H1 (cell line): ENCODE data around the gene PJA1. TPM values are rescaled to one million over a fixed set of nuclear protein-coding genes. Genes with fewer than 3 reads are reported as not detected.

ENCODE experiments used
- CTCF ChIA-PET: fragments of 300-600 bp; sonication (Branson Sonifier 250); formaldehyde crosslinking; loops from one replicate; lab custom pipeline; 2021; ENCODE audit not compliant: partially characterized antibody; lab: Charles Lee
- POLR2A ChIA-PET: fragments of 300-600 bp; sonication (Branson Sonifier 250); formaldehyde crosslinking; loops from one replicate; lab custom pipeline; 2021; ENCODE audit warnings: inconsistent platforms; ENCODE audit not compliant: partially characterized antibody; lab: Charles Lee
- DNase-seq, 2 experiments: peaks; one replicate each; pipeline versions ENCODE4 v3.0.0 to v3.0.0-alpha.2; 2010 to 2022; ENCODE audit warnings: low spot score in 2 of 2, low read depth in 1 of 2, mixed read lengths in 1 of 2
- FAIRE-seq: peaks from 2 replicates; lab custom pipeline; 2011; peaks lifted over from hg19 to GRCh38; lab: Jason Lieb, UNC
- H2AFZ ChIP-seq: 2 replicates; pipeline ENCODE4 v1.8.1; 2012; ENCODE audit warnings: low read length, inconsistent platforms
- H2AK5ac ChIP-seq: 2 replicates; pipeline ENCODE4 v1.6.1; 2013; ENCODE audit warnings: low read depth, low read length
- H2BK120ac ChIP-seq: replicated peaks from 2 replicates; pipeline ENCODE3; 2013; ENCODE audit warnings: low read depth, low read length, inconsistent platforms
- H2BK12ac ChIP-seq: 2 replicates; pipeline ENCODE4 v1.6.1; 2013; ENCODE audit warnings: low read depth, low read length
- H2BK15ac ChIP-seq: 2 replicates; pipeline ENCODE4 v1.6.1; 2013; ENCODE audit warnings: low read length
- H2BK20ac ChIP-seq: 2 replicates; pipeline ENCODE4 v1.6.1; 2013; ENCODE audit warnings: low read length
- H2BK5ac ChIP-seq: 2 replicates; pipeline ENCODE4 v1.6.1; 2013; ENCODE audit warnings: low read depth, low read length
- H3K14ac ChIP-seq: 2 replicates; pipeline ENCODE4 v1.6.1; 2013; ENCODE audit warnings: inconsistent platforms; ENCODE audit not compliant: insufficient read length
- H3K18ac ChIP-seq: 2 replicates; pipeline ENCODE4 v1.6.1; 2013; ENCODE audit warnings: low read length; ENCODE audit errors: extremely low read depth
- H3K23ac ChIP-seq: 2 replicates; pipeline ENCODE4 v1.6.1; 2013; ENCODE audit warnings: inconsistent platforms; ENCODE audit not compliant: insufficient read length
- H3K23me2 ChIP-seq: 2 replicates; pipeline ENCODE4 v1.6.1; 2013; ENCODE audit warnings: low read depth, low read length
- H3K27ac ChIP-seq: 2 replicates; pipeline ENCODE4 v1.6.1; 2011; ENCODE audit warnings: low read depth, low read length, inconsistent platforms
- H3K27me3 ChIP-seq, 4 experiments: replicated peaks in 1 of 4; 1 replicate in 1 of 4; 2 replicates in 3 of 4; pipeline versions ENCODE4 v1.6.1 to v1.8.1; 2011 to 2013; ENCODE audit warnings: low read length in 3 of 4, mild to moderate bottlenecking in 3 of 4, inconsistent platforms in 2 of 4, mixed read lengths in 2 of 4, moderate library complexity in 1 of 4; ENCODE audit not compliant: control insufficient read depth in 3 of 4, insufficient read depth in 3 of 4; ENCODE audit errors: extremely low read depth in 1 of 4
- H3K36me3 ChIP-seq, 4 experiments: 2 replicates each; pipeline versions ENCODE4 v1.6.1 to v1.8.1; 2011 to 2013; ENCODE audit warnings: mild to moderate bottlenecking in 4 of 4, low read length in 3 of 4, moderate library complexity in 2 of 4, control low read depth in 1 of 4, inconsistent platforms in 1 of 4; ENCODE audit not compliant: insufficient read depth in 4 of 4, control insufficient read depth in 2 of 4
- H3K4ac ChIP-seq: replicated peaks from 2 replicates; pipeline ENCODE3; 2013; ENCODE audit warnings: low read length, low read depth, mixed read lengths, inconsistent platforms; ENCODE audit not compliant: insufficient read length
- H3K4me1 ChIP-seq, 4 experiments: replicated peaks in 1 of 4; 1 replicate in 1 of 4; 2 replicates in 3 of 4; pipeline versions ENCODE4 v1.6.1 to v1.8.1; 2011 to 2013; ENCODE audit warnings: low read length in 3 of 4, inconsistent platforms in 2 of 4, mixed read lengths in 1 of 4; ENCODE audit not compliant: insufficient read depth in 4 of 4, control insufficient read depth in 3 of 4
- H3K4me2 ChIP-seq, 2 experiments: 2 replicates each; pipeline versions ENCODE4 v1.6.1 to v1.8.1; 2011 to 2013; ENCODE audit warnings: low read depth in 2 of 2, low read length in 2 of 2, control low read depth in 1 of 2, inconsistent platforms in 1 of 2, mild to moderate bottlenecking in 1 of 2; ENCODE audit not compliant: insufficient read depth in 1 of 2
- H3K4me3 ChIP-seq, 4 experiments: fragments of 200-600, 300-600 bp in 1 of 4; sonication (generic), shearing (Covaris generic), sonication (Bioruptor Twin) in 1 of 4; 2 replicates each; pipeline versions ENCODE4 v1.5.1 to v1.8.1; 2011 to 2016; ENCODE audit warnings: low read length in 4 of 4, low read depth in 3 of 4, control low read depth in 2 of 4, inconsistent platforms in 2 of 4, mild to moderate bottlenecking in 2 of 4, mixed read lengths in 1 of 4, moderate library complexity in 1 of 4; ENCODE audit not compliant: insufficient read depth in 2 of 4; ENCODE audit errors: extremely low read depth in 1 of 4
- H3K56ac ChIP-seq: replicated peaks from 2 replicates; pipeline ENCODE3; 2013; ENCODE audit warnings: low read depth, mild to moderate bottlenecking, mixed read lengths, low read length, inconsistent platforms; ENCODE audit not compliant: insufficient read length
- H3K79me1 ChIP-seq: 2 replicates; pipeline ENCODE4 v1.6.1; 2013; ENCODE audit warnings: low read depth, low read length, control low read depth
- H3K79me2 ChIP-seq, 2 experiments: 2 replicates each; pipeline versions ENCODE4 v1.6.1 to v1.8.1; 2012 to 2013; ENCODE audit warnings: low read length in 2 of 2, mild to moderate bottlenecking in 2 of 2, inconsistent platforms in 1 of 2; ENCODE audit not compliant: insufficient read depth in 2 of 2, control insufficient read depth in 1 of 2
- H3K9ac ChIP-seq, 4 experiments: replicated peaks in 1 of 4; 1 replicate in 1 of 4; 2 replicates in 3 of 4; pipeline versions ENCODE4 v1.6.1 to v1.8.1; 2011 to 2013; ENCODE audit warnings: low read depth in 3 of 4, low read length in 3 of 4, control low read depth in 2 of 4, mild to moderate bottlenecking in 2 of 4, moderate library complexity in 2 of 4, inconsistent platforms in 1 of 4; ENCODE audit errors: extremely low read depth in 1 of 4
- H3K9me3 ChIP-seq, 2 experiments: 2 replicates each; pipeline versions ENCODE4 v1.6.1 to v1.8.1; 2012 to 2013; ENCODE audit warnings: mild to moderate bottlenecking in 2 of 2, moderate library complexity in 2 of 2, control low read depth in 1 of 2, inconsistent platforms in 1 of 2, low read depth in 1 of 2, low read length in 1 of 2, mixed read lengths in 1 of 2; ENCODE audit not compliant: insufficient read depth in 2 of 2
- H4K20me1 ChIP-seq, 2 experiments: replicated peaks in 1 of 2; 2 replicates each; pipeline versions ENCODE3 to v1.8.1; 2011 to 2013; ENCODE audit warnings: inconsistent platforms in 2 of 2, low read length in 2 of 2, mild to moderate bottlenecking in 1 of 2; ENCODE audit not compliant: insufficient read depth in 2 of 2, control insufficient read depth in 1 of 2
- H4K5ac ChIP-seq: 2 replicates; pipeline ENCODE4 v1.6.1; 2013; ENCODE audit warnings: low read length, low read depth, mixed read lengths, inconsistent platforms; ENCODE audit not compliant: insufficient read length
- H4K8ac ChIP-seq: 2 replicates; pipeline ENCODE4 v1.8.0; 2013; ENCODE audit warnings: mild to moderate bottlenecking, moderate library complexity, low read length, inconsistent platforms; ENCODE audit not compliant: insufficient read depth; ENCODE audit errors: extremely low read depth
- H4K91ac ChIP-seq: replicated peaks from 2 replicates; pipeline ENCODE3; 2013; ENCODE audit warnings: low read length, mixed read lengths, inconsistent platforms; ENCODE audit not compliant: insufficient read length
- CBX8 ChIP-seq: fragments of 300-800, 300-1000 bp; sonication (generic); IDR thresholded peaks from 2 replicates; pipeline ENCODE4 v1.7.1; 2016; ENCODE audit warnings: low read depth, low read length, borderline replicate concordance
- HDAC6 ChIP-seq: IDR thresholded peaks from one replicate; pipeline ENCODE4 v1.7.1; 2012; ENCODE audit warnings: low read depth, mild to moderate bottlenecking, inconsistent platforms, low read length, moderate library complexity
- RAD21 ChIP-seq, 2 experiments: IDR thresholded peaks in 1 of 2; conservative IDR thresholded peaks in 1 of 2; 2 replicates each; pipeline ENCODE4 v1.6.1; 2011; ENCODE audit warnings: low read depth in 2 of 2, low read length in 2 of 2, improper control_type of control experiment in 1 of 2, inconsistent platforms in 1 of 2, mild to moderate bottlenecking in 1 of 2, moderate library complexity in 1 of 2
- WGBS, 2 experiments: shearing (Covaris generic) in 1 of 2; methylation state at CpG; one replicate each; pipeline versions ENCODE4 v1.1.6 to v1.1.7; 2013 to 2015; ENCODE audit warnings: low lambda C conversion rate in 2 of 2, mixed read lengths in 2 of 2, inconsistent platforms in 1 of 2, low coverage in 1 of 2, missing lambda C conversion rate in 1 of 2; ENCODE audit not compliant: insufficient replicate concordance in 2 of 2, insufficient coverage in 1 of 2, insufficient read length in 1 of 2; ENCODE audit errors: extremely low coverage in 1 of 2, missing lambda C conversion rate in 1 of 2; 5-methylcytosine and 5-hydroxymethylcytosine counted together
- polyA plus RNA-seq, 7 experiments: library from polyadenylated mRNA; depleted of rRNA in 3 of 7; stranded (reverse) in 5 of 7; unstranded in 2 of 7; fragments of >200 nt in 5 of 7; fragments of 200-250 nt in 2 of 7; gene quantifications; 1 replicate in 5 of 7; 2 replicates in 1 of 7; 4 replicates in 1 of 7; pipeline versions ENCODE4 v1.2.1 to v1.2.3, GENCODE V29; 2011 to 2013; ENCODE audit warnings: missing spikeins in 2 of 7, mixed read lengths in 2 of 7
- total RNA-seq: library from RNA; stranded (reverse); fragmentation: NEBNext Ultra II Directional; extraction: Animal tissue kit (Norgen Biotek cat#: 25700); gene quantifications from 2 replicates; pipeline ENCODE4 v1.2.1, GENCODE V29; 2021

PJA1 gene
- total and polyA plus RNA-seq, 2 of the 8 experiments (the other 6 are each of a cell fraction or from before 2014, with no cell fraction given): 25.7 to 37.0 TPM

GRCh38 chrX:69139516-69139915, 25.7 kb downstream of the PJA1 start:
- Histone ChIP-seq H3K79me2 (no peaks in the 10 kb centered on the region), H3K36me3 (no peaks in the 10 kb centered on the region), H3K23ac (no peak overlapping the region), H3K4me2 (no peak overlapping the region), H3K18ac (no peak overlapping the region), H3K4ac (no peak overlapping the region), H2BK12ac (0 out of 2 replicates have a peak overlapping the region, but pooled peaks have one; percentile 27), H4K8ac (no peak overlapping the region), H3K79me1 (no peaks in the 10 kb centered on the region), H4K20me1 (no peaks in the 10 kb centered on the region), H4K5ac (no peak overlapping the region), H3K4me3 (no peak overlapping the region), H2BK15ac (no peak overlapping the region), H3K4me1 (peaks cover 5 to 36% (median 17%) of the 10 kb centered on the region in 4 experiments), H2BK120ac (no peak overlapping the region)
- DNase-seq: no peak
- CTCF ChIA-PET: interaction anchor here (1.2 to 1.6 kb wide), 3 partner anchors 14 to 312 kb away, joined by 3 to 5 read pairs (median 4); no protein-coding TSS in a partner anchor
- 93% methylated on average over 3 of the region's 10 CpGs; no CpG with 5 or more reads in 1 of the 2 experiments for WGBS, 2 experiments
- POLR2A ChIA-PET: interaction anchor here (1.1 to 1.7 kb wide), 2 partner anchors 10 to 15 kb away, joined by 3 to 5 read pairs; no protein-coding TSS in a partner anchor
- no peak for TF ChIP-seq CBX8
- no peak for TF ChIP-seq HDAC6
- TF ChIP-seq RAD21 (IDR thresholded peaks at IDR 0.05 in 1 of 2, conservative IDR thresholded peaks at IDR 0.05 in 1 of 2; ENCODE audit: low read depth in 2 of 2, low read length in 2 of 2): no peak
- TF ChIP-seq, all 59 proteins: peak for 0
- H3K27me3 ChIP-seq: no peaks in the 10 kb centered on the region
- H3K27ac ChIP-seq: no peak overlapping the region
- no peak overlapping the region for H2AFZ ChIP-seq
- H2AK5ac ChIP-seq: no peak overlapping the region
- H3K23me2 ChIP-seq: no peaks in the 10 kb centered on the region; the same call in 1 of the 2 replicates
- FAIRE-seq: no peak
- no peak overlapping the region for H3K9ac ChIP-seq
- H3K9me3 ChIP-seq: no peaks in the 10 kb centered on the region
- H2BK5ac ChIP-seq: no peak overlapping the region
- H4K91ac ChIP-seq: peak overlapping the region; percentile 40
- H2BK20ac ChIP-seq: no peak overlapping the region
- H3K56ac ChIP-seq: no peak overlapping the region
- no peak overlapping the region for H3K14ac ChIP-seq
